HCT116 (cell line): Measurements from ENCODE around the gene KRT14. TPM values are rescaled to one million over a fixed set of nuclear protein-coding genes. Genes with fewer than 3 reads are reported as not detected.

Source experiments
- ATAC-seq: fragments of 200-7000 bp; cut with Tn5 transposase; 2 replicates; pipeline ENCODE4 v1.9.1; 2020; ENCODE audit warnings: mild to moderate bottlenecking, moderate library complexity
- BruUV-seq: library from RNA; stranded (reverse); fragments of 400-500 nt; replicated peaks from 2 replicates; lab custom pipeline; 2021; lab: Mats Ljungman, UMichigan
- CTCF ChIA-PET: fragments of 300-600 bp; sonication (Branson Sonifier 250); formaldehyde crosslinking; loops from one replicate; lab custom pipeline; 2021; ENCODE audit warnings: antibody characterized with exemption; lab: Charles Lee
- POLR2A ChIA-PET: fragments of 300-600, 350-600 bp; sonication (Branson Sonifier 250); formaldehyde crosslinking; loops from one replicate; lab custom pipeline; 2021; ENCODE audit warnings: antibody characterized with exemption; lab: Charles Lee
- RAD21 ChIA-PET, 2 experiments: fragments of 300-600 bp; sonication (Branson Sonifier 250); formaldehyde crosslinking; loops; one replicate each; lab custom pipeline; 2023; ENCODE audit warnings: low total read pairs in 2 of 2; ENCODE audit not compliant: uncharacterized antibody in 2 of 2, unreplicated experiment in 2 of 2, low non-redundant PET in 1 of 2; lab: Charles Lee
- DNase-seq: peaks from one replicate; pipeline ENCODE4 v3.0.0-alpha.2; 2010; ENCODE audit warnings: low read depth, low spot score
- H2AFZ ChIP-seq: fragments of 200-600 bp; shearing (Covaris generic), sonication (generic); 2 replicates; pipeline ENCODE4 v1.6.1; 2017; ENCODE audit warnings: low read depth, mixed run types, mixed read lengths, antibody characterized with exemption, low read length; ENCODE audit not compliant: poor library complexity, severe bottlenecking
- H3K27ac ChIP-seq: 2 replicates; pipeline ENCODE4 v1.5.1; 2012; ENCODE audit warnings: low read depth, low read length
- H3K27me3 ChIP-seq: fragments of 200-600 bp; sonication (generic); 2 replicates; pipeline ENCODE4 v1.6.1; 2016; ENCODE audit warnings: mixed run types, low read length, mixed read lengths; ENCODE audit not compliant: insufficient read depth
- H3K36me3 ChIP-seq, 2 experiments: fragments of 200-500 bp in 1 of 2; fragments of 200-600 bp in 1 of 2; sonication (Bioruptor generic) in 1 of 2; sonication (generic) in 1 of 2; 2 replicates each; pipeline versions ENCODE4 v1.5.1 to v1.6.1; 2014 to 2016; ENCODE audit warnings: low read length in 2 of 2, inconsistent platforms in 1 of 2, mixed read lengths in 1 of 2, mixed run types in 1 of 2; ENCODE audit not compliant: insufficient read depth in 2 of 2, control insufficient read depth in 1 of 2
- H3K4me1 ChIP-seq, 2 experiments: fragments of 200-600 bp in 1 of 2; sonication (generic) in 1 of 2; 2 replicates each; pipeline versions ENCODE4 v1.5.1 to v1.6.1; 2012 to 2017; ENCODE audit warnings: low read length in 2 of 2, inconsistent platforms in 1 of 2, mild to moderate bottlenecking in 1 of 2, mixed read lengths in 1 of 2, mixed run types in 1 of 2, moderate library complexity in 1 of 2; ENCODE audit not compliant: insufficient read depth in 2 of 2, control insufficient read depth in 1 of 2
- H3K4me2 ChIP-seq: fragments of 200-600 bp; sonication (generic); 2 replicates; pipeline ENCODE4 v1.6.1; 2017; ENCODE audit warnings: mixed run types, low read length, mixed read lengths
- H3K4me3 ChIP-seq, 2 experiments: fragments of 200-600 bp in 1 of 2; sonication (generic) in 1 of 2; replicated peaks in 1 of 2; 2 replicates each; pipeline ENCODE4 v1.5.1; 2011 to 2016; ENCODE audit warnings: low read length in 2 of 2, control low read depth in 1 of 2, low read depth in 1 of 2, mild to moderate bottlenecking in 1 of 2, mixed read lengths in 1 of 2, mixed run types in 1 of 2
- H3K79me2 ChIP-seq: fragments of 200-600 bp; sonication (generic); 2 replicates; pipeline ENCODE4 v1.6.1; 2017; ENCODE audit warnings: mild to moderate bottlenecking, mixed run types, low read length, moderate library complexity, mixed read lengths; ENCODE audit not compliant: insufficient read depth
- H3K9ac ChIP-seq: fragments of 200-600 bp; sonication (generic); 2 replicates; pipeline ENCODE4 v1.6.1; 2016; ENCODE audit warnings: low read length, mixed read lengths
- H3K9me2 ChIP-seq: fragments of 200-600 bp; sonication (generic), shearing (Covaris generic); 2 replicates; pipeline ENCODE4 v1.6.1; 2017; ENCODE audit warnings: mixed run types, mild to moderate bottlenecking, moderate library complexity; ENCODE audit not compliant: insufficient read depth
- H3K9me3 ChIP-seq, 2 experiments: fragments of 200-500 bp in 1 of 2; fragments of 200-600 bp in 1 of 2; sonication (Bioruptor generic) in 1 of 2; sonication (generic) in 1 of 2; 2 replicates each; pipeline ENCODE4 v1.6.1; 2014 to 2017; ENCODE audit warnings: low read length in 2 of 2, mixed read lengths in 2 of 2, inconsistent platforms in 1 of 2, low read depth in 1 of 2, mild to moderate bottlenecking in 1 of 2, mixed run types in 1 of 2, moderate library complexity in 1 of 2; ENCODE audit not compliant: control insufficient read depth in 1 of 2, insufficient read depth in 1 of 2
- H4K20me1 ChIP-seq: fragments of 200-600 bp; sonication (generic), shearing (Covaris generic); 2 replicates; pipeline ENCODE4 v1.6.1; 2017; ENCODE audit warnings: mixed run types, mild to moderate bottlenecking, moderate library complexity; ENCODE audit not compliant: insufficient read depth
- FOSL1 ChIP-seq: IDR thresholded peaks from 2 replicates; pipeline ENCODE4 v1.6.1; 2012; ENCODE audit warnings: low read depth
- POLR2A ChIP-seq: IDR thresholded peaks from 2 replicates; pipeline ENCODE4 v1.7.0; 2011; ENCODE audit warnings: borderline replicate concordance; ENCODE audit not compliant: insufficient read depth, insufficient read length; ENCODE audit errors: extremely low read depth
- REST ChIP-seq: IDR thresholded peaks from 2 replicates; pipeline ENCODE4 v1.6.1; 2012; ENCODE audit warnings: low read depth
- SP1 ChIP-seq: IDR thresholded peaks from 2 replicates; pipeline ENCODE4 v1.6.1; 2012; ENCODE audit warnings: low read depth
- TCF7L2 ChIP-seq: IDR thresholded peaks from 2 replicates; pipeline ENCODE4 v1.7.0; 2011; ENCODE audit warnings: borderline replicate concordance, inconsistent platforms; ENCODE audit not compliant: insufficient read depth, insufficient read length; ENCODE audit errors: extremely low read depth
- YY1 ChIP-seq: IDR thresholded peaks from 2 replicates; pipeline ENCODE4 v1.6.1; 2011; ENCODE audit warnings: low read length, low read depth, moderate library complexity, mild to moderate bottlenecking; ENCODE audit not compliant: insufficient replicate concordance; ENCODE audit errors: extremely low read depth
- intact Hi-C: fragments of 100-400 bp; cut with micrococcal nuclease; formaldehyde crosslinking; loops from 2 replicates; pipeline ENCODE4 v1.10.0; 2022
- total RNA-seq: library from RNA; stranded (reverse); gene quantifications from one replicate; pipeline ENCODE4 v1.2.1, GENCODE V29; 2021; ENCODE audit not compliant: unreplicated experiment

KRT14 gene
- total RNA-seq, 1 experiment from 2014 or later: not detected

- no peak overlapping the region for H3K27ac ChIP-seq
- no peak overlapping the region for H3K9ac ChIP-seq
- H3K79me2 ChIP-seq: no peaks in the 10 kb centered on the region
- BruUV-seq: no TSS peak
- H3K9me3 ChIP-seq: no peaks in the 10 kb centered on the region
- no peak for DNase-seq
- no peaks in the 10 kb centered on the region for H3K27me3 ChIP-seq
- no peaks in the 10 kb centered on the region for H3K9me2 ChIP-seq
- no peak overlapping the region for H3K4me3 ChIP-seq
- H3K4me2 ChIP-seq: no peak overlapping the region
- H3K4me1 ChIP-seq: no peaks in the 10 kb centered on the region
- no peak for ATAC-seq
- intact Hi-C loops: no loop called here
- ChIA-PET POLR2A (no interaction called here), RAD21 (no interaction called here), CTCF (interaction anchor here (0.8 kb wide), 1 partner anchor 10 kb away, joined by 3 read pairs; no protein-coding TSS in a partner anchor)
- H2AFZ ChIP-seq: no peak overlapping the region
- no peaks in the 10 kb centered on the region for H4K20me1 ChIP-seq
- TF ChIP-seq TCF7L2 (no peak), REST (no peak), POLR2A (no peak), YY1 (no peak), FOSL1 (no peak), SP1 (no peak)
- H3K36me3 ChIP-seq: no peaks in the 10 kb centered on the region
These were observed 48.7 kb upstream of the KRT14 start for GRCh38 chr17:41635121-41636097.
